Choroid plexus epithelial cell (primary cell): ENCODE results near the gene GRIPAP1.

Experiments used
- DNase-seq: peaks from one replicate; pipeline ENCODE4 v3.0.0-alpha.2; 2010; ENCODE audit warnings: low read depth
- H3K4me3 ChIP-seq: 2 replicates; pipeline ENCODE4 v1.5.1; 2011; ENCODE audit warnings: low read depth, mild to moderate bottlenecking, control low read depth, low read length, moderate library complexity
- CTCF ChIP-seq: conservative IDR thresholded peaks from 2 replicates; pipeline ENCODE4 v1.5.1; 2011; ENCODE audit warnings: low read depth, mild to moderate bottlenecking, control low read depth, inconsistent platforms, low read length, moderate library complexity

The GRIPAP1 gene

DNA sequence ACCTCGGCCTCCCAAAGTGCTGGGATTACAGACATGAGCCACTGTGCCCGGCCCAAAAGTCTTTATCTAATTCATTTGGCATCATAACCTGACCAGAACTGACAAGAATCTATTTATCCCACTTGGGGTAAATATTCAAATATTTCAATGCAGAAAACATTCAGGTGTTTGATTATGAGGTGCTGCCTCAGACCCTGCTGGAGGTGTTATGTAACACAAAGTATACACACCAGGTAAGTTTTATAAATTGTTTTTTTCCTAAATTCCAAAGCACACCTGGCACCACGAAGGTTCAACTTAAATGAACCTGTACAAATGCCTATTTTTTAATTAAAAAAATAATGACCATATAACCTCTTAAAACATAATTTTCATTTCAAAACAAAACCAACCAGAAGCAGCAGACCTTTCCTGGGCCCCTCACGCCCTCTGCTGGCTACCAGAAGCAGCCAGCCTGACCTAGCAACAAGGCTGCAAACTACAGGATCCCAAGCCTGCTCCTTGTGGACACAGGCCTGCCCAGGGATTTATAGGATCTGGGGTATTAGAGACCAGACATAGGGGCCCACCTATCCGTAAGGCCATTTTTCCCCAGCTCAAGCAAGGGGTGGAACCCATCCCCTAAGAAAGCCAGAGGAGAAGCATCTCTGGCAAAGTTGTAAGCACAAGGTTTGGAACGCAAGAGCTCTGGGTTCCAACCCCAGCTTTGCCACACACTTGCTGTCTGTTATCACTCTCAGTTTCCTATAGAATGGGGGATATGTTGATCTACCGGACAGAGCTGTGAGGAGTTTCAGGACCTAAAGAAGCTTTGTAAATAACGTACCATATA, 56.3 kb downstream of the GRIPAP1 start:
- DNase-seq: peak; percentile 66
- peak; percentile 84 for TF ChIP-seq CTCF
- H3K4me3 ChIP-seq: no peak overlapping the region

DNA sequence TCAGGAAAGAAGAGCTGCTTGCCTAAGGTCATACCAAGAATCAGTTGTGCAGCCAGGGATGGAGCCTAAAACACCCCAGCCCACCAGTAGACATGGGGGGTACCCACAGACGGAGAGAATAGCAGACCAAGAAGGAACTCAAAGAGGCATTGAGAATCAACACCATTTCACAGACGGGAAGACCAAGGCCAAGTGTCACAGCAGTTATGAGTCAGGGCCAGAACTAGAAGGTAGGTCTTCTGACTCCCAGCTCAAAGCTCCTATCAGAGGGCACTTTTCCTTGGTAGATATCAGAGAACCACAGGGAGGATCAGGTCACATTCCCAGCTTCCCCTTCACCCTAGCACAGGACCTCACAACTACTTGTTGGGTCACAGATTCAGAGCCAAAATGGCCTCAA, 59.2 kb downstream of the GRIPAP1 start:
- TF ChIP-seq CTCF: no peak
- no peak overlapping the region for H3K4me3 ChIP-seq
- DNase-seq: no peak

DNA sequence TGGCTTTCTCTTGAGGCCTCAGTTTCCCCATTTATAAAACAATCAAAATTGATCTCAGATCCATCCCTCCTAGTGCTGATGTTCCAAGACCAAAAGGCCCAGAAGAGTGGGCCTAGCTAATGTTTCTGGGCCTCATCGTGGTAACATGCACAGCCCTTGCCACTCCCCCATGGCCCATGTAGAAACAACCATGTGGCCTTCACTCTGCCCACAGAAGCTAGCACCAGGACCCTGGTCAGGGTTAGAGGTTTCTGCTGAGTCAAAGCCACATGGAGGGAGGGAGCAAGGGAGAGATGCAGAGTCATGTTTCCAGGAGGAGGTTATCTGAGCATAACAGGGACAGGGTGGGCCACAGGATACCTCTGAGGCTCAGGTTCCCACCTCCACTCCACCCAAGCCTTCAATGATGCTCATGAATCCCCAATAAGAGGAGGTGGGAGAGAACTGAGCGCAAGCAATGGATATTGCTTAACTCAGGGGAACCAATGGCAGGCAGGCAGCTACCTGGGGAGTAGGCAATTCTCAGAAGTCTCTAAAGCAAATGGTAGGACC, 61.6 kb downstream of the GRIPAP1 start:
- TF ChIP-seq CTCF: no peak
- no peak overlapping the region for H3K4me3 ChIP-seq
- DNase-seq: no peak

GRCh38 chrX:48939524-48940228, 62.4 kb downstream of the GRIPAP1 start:
- no peak for DNase-seq
- no peak for TF ChIP-seq CTCF
- H3K4me3 ChIP-seq: no peak overlapping the region

GRCh38 chrX:48938721-48939425, 63.2 kb downstream of the GRIPAP1 start:
- H3K4me3 ChIP-seq: no peak overlapping the region
- no peak for DNase-seq

More at GRCh38 chrX:48938721-48939425, 63.2 kb downstream of the GRIPAP1 start:
- TF ChIP-seq CTCF: no peak
